T-helper 1 cell treated with Interleukin-12 subunit alpha and Interleukin-12 subunit beta and Interleukin-4 antibody, amounts not matched to agents 30 μg/mL and 1 μg/mL, for 36 hours (primary cell): ENCODE data around the gene PLA2G12A.
A peak's percentile ranks its signal among the peaks of the same experiment; 100 is the strongest.
"Not testable (repeated sequence)": the region's sequence is repeated elsewhere in the genome, so short reads cannot be mapped to it uniquely, and the experiment has no call there.

ENCODE experiments used
- H3K27ac Mint-ChIP-seq: one replicate; pipeline ENCODE4 v1.8.0; 2021; ENCODE audit warnings: mild to moderate bottlenecking, mixed read lengths
- H3K27me3 Mint-ChIP-seq: one replicate; pipeline ENCODE4 v1.8.0; 2021; ENCODE audit warnings: low read depth, mixed read lengths
- H3K36me3 Mint-ChIP-seq: one replicate; pipeline ENCODE4 v1.8.0; 2021; ENCODE audit warnings: low read depth, mixed read lengths
- H3K4me1 Mint-ChIP-seq: one replicate; pipeline ENCODE4 v1.8.0; 2021; ENCODE audit warnings: low read depth, mixed read lengths
- H3K4me3 Mint-ChIP-seq: one replicate; pipeline ENCODE4 v1.8.0; 2021; ENCODE audit warnings: mild to moderate bottlenecking, moderate library complexity, mixed read lengths
- H3K9me3 Mint-ChIP-seq: one replicate; pipeline ENCODE4 v1.8.0; 2021; ENCODE audit warnings: mixed read lengths

PLA2G12A gene

DNA sequence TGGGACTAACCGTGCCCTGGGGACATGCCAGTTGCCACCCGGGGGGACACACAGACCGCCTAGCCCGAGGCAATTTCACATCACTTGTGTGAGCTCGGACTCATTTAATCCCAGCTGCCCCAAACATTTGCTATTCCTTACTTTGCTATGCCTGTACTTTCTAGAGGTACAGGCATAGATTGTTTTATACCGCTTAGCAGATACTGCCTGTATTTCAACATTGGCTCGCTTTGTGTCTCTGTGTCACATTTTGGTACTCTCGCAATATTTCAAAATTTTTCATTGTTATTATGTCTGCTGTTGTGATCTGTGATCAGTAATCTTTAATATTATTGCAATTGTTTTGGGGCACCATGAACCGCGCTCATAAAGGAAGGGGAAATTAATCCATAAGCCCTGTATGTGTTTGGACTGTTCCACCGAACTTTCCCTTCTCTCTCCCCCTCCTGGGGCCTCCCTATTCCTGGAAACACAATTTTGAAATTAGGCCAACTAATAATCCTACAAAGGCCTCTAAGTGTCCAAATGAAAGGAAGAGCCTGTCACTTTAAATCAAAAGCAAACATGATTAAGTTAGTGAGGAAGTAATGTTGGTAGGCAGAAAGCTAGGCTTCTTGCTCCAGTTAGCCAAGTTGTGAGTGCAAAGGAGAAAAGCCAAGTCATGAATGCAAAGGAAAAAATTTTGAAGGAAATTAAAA lies 26.1 kb downstream of the PLA2G12A start:
- H3K36me3 Mint-ChIP-seq, result peaks cover 18% of the 10 kb centered on the region
- no peaks in the 10 kb centered on the region for H3K9me3 Mint-ChIP-seq
- H3K4me3 Mint-ChIP-seq, result peak overlapping the region; percentile 92
- peak overlapping the region; percentile 77 for H3K27ac Mint-ChIP-seq
- H3K4me1 Mint-ChIP-seq, result peaks cover 30% of the 10 kb centered on the region
- no peaks in the 10 kb centered on the region for H3K27me3 Mint-ChIP-seq

DNA sequence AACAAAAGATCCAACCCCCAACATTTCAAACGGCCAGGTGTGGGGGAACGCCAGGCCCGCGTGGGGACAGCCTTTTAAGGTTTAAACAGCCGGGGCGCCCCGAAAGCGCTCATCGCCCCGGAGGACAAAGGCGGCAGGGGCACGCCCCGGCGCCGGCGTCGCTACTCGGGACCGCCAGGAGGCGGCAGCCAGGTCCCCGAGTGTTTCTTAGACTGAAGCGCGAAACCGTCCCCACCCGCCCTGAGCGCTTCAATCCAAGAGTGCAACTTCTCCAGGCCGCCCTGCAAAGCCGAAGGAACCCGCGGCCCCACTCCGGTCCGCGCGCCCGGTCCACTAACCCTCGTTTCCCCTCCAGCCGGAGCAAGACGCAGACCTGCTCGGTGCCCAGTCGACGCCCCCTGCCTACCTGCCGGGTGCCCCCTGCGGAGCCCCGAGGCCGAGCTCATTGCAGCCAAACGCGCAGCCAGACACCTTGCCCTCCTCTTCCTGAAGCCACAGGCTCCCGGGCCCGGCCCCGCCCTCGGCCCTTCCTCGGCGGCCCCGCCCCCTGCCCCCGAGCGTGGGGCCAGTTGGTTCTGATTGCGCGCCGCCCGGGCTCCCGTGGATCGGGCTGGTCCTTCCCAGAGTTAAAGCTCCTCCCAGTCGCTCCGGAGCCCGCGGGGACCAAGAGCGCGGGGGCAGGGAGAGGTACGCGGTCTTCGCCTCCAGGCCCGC lies 26.8 kb downstream of the PLA2G12A start, which contains the start of gene CASP6:
CASP6 (minus strand) TSS at position 496 of the 714 bp plus-strand sequence; CDS start at position 446, 50 bp downstream.
- Mint-ChIP-seq H3K4me1 (peaks cover 36% of the 10 kb centered on the region), H3K9me3 (no peaks in the 10 kb centered on the region), H3K4me3 (peak within 1 kb of the TSS; percentile 92), H3K27ac (peak within 1 kb of the TSS; percentile 93), H3K36me3 (peaks cover 20% of the 10 kb centered on the region), H3K27me3 (no peaks in the 10 kb centered on the region)

DNA sequence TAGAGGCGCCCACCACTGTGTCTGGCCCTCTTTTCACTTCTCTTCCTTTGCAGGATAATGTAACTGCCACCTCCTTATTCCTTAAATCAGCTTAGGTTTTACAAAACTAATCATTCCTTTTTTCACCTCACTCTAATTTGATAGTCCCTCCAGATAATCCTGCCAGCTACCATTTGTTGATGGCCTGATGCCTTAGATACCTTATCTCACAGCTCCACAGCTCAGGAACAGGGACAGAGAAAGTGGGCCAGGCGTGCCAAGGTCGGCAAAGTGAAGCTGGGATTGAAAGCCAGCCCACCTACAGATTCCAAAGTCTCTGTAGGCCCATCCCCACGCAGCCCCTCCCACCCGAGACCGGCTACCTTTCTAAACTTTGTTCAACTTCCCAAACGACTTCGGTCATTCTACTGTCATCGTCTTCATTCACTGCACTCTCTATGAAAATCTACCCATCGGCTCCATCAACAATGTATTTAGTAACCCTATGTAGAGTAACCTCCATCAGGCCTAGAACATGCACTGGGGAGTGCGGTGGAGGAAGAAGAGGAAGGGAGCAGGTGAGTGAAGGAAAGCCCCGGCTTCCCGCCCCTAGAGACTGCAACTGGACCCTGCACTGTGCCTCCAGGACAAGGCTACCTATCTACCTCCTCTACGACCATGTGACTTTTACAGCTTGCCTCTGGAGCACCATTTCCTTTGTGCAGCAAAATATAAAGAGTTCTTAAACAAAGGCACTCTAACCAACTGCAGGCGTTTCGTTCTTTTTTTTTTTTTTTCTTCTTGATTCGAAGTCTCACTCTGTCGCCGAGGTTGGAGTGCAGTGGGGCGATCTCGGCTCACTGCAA lies 28.1 kb downstream of the PLA2G12A start:
- H3K27me3 Mint-ChIP-seq, result no peaks in the 10 kb centered on the region
- no peaks in the 10 kb centered on the region for H3K9me3 Mint-ChIP-seq
- H3K36me3 Mint-ChIP-seq, result peaks cover 26% of the 10 kb centered on the region
- peak overlapping the region; percentile 93 for H3K27ac Mint-ChIP-seq
- H3K4me1 Mint-ChIP-seq, result peaks cover 40% of the 10 kb centered on the region
- peak overlapping the region; percentile 92 for H3K4me3 Mint-ChIP-seq

DNA sequence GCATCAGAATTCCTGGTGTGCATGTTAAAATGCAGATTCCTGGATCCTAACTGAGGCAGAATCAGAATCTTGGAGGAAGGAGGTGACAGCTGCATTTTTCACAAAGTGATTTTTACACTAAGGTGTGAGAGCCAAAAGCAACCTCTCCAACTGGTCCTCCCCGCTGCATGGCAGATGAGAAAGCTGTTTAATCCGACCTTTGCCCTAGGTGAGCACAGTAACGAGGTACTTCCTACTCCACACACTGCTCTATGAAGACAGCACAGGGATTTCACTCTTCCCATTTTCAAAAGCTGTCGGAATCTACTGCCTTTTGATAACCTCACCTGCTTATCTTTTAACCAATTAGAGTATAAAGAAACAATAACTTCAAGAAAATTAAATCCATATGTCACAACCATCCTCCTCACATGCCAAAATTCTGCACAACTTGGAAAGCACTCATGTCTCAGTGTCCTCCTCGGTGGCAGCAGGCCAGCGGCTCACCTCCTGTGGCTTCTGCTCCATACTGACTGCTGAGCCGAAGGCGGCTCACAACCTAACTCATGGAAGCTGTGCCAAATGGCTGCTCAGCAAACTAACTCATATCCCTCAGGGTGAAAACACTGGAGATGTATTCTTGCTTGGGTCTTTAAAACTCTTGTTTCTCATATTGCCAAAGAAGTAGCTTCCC lies 30.2 kb downstream of the PLA2G12A start:
- Mint-ChIP-seq H3K27ac (no peak overlapping the region), H3K9me3 (no peaks in the 10 kb centered on the region), H3K36me3 (peaks cover 31% of the 10 kb centered on the region), H3K4me3 (no peak overlapping the region), H3K4me1 (peaks cover 37% of the 10 kb centered on the region), H3K27me3 (no peaks in the 10 kb centered on the region)

DNA sequence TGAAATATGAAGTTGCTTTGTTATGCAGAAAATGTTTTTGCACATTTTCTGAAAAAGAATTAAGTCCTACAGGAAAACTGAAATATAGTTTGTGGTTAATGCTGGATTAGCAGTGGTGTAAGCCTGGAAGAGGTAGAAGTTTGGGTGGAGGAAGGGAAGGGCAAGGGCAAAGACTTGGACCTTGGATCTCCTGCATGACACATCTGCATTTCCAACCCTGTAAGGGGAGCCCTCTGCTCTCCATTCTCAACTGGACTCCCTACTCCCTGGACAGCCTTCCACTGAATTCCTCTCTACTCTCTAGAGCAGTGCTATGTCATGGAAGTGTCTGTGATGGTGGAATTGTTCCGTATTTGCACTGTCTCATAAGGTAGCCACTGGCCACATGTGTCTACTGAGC lies 31.2 kb downstream of the PLA2G12A start:
- Mint-ChIP-seq H3K27ac (peak overlapping the region; percentile 24), H3K4me3 (no peak overlapping the region), H3K9me3 (no peaks in the 10 kb centered on the region), H3K27me3 (no peaks in the 10 kb centered on the region), H3K4me1 (peaks cover 31% of the 10 kb centered on the region), H3K36me3 (peaks cover 38% of the 10 kb centered on the region)

DNA sequence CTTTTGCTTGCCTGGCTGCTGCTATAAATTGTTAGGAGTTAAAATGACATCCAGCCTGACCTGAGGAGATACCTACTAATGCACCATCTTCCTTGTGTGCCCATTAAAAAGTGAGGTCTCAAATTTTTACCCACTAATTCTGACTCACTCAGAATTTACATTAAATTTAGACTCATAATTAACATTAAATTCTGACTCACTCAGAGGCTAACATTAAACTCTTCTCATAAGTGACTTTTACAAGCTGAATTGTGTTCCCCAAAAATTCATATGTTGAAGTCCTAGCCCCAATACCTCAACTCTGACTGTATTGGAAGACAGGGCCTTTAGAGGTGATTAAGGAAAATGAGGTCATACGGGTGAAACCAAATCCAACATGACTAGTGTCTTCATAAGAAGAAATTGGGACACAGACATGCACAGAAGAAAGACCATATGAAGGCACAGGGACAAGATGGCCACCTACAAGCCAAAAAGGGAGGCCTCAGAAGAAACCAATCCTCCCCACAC lies 38.4 kb downstream of the PLA2G12A start:
- H3K9me3 Mint-ChIP-seq, result no peaks in the 10 kb centered on the region
- peaks cover 52% of the 10 kb centered on the region for H3K36me3 Mint-ChIP-seq
- peak overlapping the region; percentile 62 for H3K27ac Mint-ChIP-seq
- H3K4me3 Mint-ChIP-seq, result no peak overlapping the region
- H3K4me1 Mint-ChIP-seq, result peaks cover 22% of the 10 kb centered on the region
- no peaks in the 10 kb centered on the region for H3K27me3 Mint-ChIP-seq

DNA sequence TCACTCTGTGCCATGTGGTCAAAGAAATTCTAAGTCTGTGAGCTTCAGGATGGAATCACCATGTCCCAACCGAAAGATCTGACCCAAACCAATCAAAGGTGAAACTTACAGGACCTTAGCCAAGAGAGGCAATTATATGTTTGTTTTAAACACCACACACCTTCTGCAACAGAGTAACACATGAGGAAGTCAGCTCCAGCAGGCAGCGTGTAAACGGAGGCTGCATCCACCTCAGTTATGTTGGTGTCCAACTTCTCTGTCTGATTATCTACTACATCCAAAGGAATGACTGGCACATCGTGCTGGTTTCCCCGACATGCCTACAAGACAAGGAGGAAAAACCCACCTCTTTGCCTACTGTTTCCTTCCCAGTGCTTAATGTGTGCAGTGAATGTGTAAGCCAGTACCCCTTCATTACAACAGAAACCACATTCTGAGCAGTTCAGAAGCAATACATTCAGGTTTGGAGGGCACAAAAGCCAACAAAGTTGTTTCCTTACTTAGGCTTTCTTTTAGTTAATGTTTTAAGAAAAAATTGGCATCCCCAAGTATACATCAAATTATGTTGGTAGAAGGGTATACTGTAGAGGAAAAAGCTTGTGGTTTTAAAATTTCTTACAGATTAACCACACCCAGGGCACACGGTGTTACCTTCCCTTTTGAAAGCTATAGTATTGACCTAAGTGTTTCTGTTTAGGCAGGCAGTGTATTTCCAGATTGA lies 39.0 kb downstream of the PLA2G12A start:
- no peaks in the 10 kb centered on the region for H3K27me3 Mint-ChIP-seq
- H3K27ac Mint-ChIP-seq, result peak overlapping the region; percentile 62
- peaks cover 49% of the 10 kb centered on the region for H3K36me3 Mint-ChIP-seq

DNA sequence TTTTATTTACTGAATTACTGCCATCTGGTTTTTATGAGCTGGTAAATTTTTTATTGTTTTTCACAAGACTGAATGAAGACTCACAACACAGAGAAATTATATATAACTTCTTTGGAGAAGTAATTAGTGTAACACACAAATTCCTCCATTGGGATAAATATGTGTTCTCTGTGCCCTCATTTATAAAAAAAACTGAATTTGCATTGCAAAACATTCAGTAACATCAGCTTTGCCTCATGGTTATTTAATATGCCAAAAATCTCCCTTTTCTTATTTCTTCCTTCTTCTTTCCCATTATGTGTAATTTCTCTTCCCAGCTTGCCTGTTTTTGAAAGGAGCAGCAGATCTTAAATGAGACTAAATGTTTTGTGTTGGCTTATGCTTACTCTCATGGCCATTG lies 45.1 kb downstream of the PLA2G12A start:
- Mint-ChIP-seq H3K27me3 (no peaks in the 10 kb centered on the region), H3K4me1 (peaks cover 24% of the 10 kb centered on the region), H3K27ac (no peak overlapping the region), H3K36me3 (peaks cover 46% of the 10 kb centered on the region), H3K9me3 (no peaks in the 10 kb centered on the region), H3K4me3 (no peak overlapping the region)

More for the DNA sequence above, 39.0 kb downstream of the PLA2G12A start:
- H3K9me3 Mint-ChIP-seq, result no peaks in the 10 kb centered on the region
- H3K4me1 Mint-ChIP-seq, result peaks cover 22% of the 10 kb centered on the region
- peak overlapping the region; percentile 2 for H3K4me3 Mint-ChIP-seq

DNA sequence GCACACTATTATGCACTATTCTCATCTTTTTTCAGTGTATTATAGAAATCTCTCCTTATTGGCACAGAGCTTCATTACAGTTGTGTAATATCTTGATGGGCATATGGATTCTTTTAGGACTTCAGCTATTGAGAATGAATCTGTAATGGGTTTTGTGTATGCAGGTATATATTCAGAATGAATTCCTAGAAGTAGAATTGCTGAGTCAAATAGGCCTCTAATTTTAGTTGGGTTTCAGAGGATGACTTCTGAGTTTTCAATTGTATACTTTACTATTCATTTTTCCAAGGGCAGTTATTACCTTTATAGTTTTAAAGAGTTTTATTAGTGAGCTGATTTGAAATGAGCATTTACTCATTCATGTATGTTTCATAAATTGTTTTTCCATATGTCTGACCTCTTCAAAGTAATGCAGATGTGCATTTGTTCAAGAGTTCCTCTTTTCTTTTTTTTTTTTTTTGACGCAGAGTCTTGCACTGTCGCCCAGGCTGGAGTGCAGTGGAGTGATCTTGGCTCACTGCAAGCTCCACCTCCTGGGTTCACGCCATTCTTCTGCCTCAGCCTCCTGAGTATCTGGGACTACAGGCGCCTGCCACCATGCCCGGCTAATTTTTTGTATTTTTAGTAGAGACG lies 46.1 kb downstream of the PLA2G12A start:
- Mint-ChIP-seq H3K4me1 (peaks cover 24% of the 10 kb centered on the region), H3K36me3 (peaks cover 43% of the 10 kb centered on the region), H3K4me3 (no peak overlapping the region), H3K27ac (no peak overlapping the region), H3K27me3 (no peaks in the 10 kb centered on the region), H3K9me3 (no peaks in the 10 kb centered on the region)

DNA sequence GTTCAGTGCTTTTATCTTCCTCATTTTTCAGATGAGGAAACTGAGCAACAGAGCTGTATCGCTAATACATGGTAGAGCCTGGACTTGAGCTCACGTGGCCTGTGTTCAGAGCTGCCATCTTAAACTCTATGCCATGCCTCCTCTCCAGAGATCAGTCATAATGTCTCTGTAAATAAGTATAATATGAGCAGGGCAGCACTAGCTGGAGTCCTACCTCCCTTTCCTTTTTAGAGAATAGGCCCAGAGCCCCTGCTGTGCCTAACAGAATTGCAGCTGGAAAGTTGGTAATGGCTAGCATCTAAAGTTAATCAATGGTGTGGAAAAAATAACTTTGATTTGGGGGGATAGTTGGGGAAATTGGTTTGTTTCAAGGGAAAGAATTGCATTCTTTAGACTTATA lies 47.0 kb downstream of the PLA2G12A start:
- Mint-ChIP-seq H3K9me3 (no peaks in the 10 kb centered on the region), H3K4me3 (no peak overlapping the region), H3K36me3 (peaks cover 39% of the 10 kb centered on the region), H3K27ac (no peak overlapping the region), H3K4me1 (peaks cover 24% of the 10 kb centered on the region), H3K27me3 (no peaks in the 10 kb centered on the region)

DNA sequence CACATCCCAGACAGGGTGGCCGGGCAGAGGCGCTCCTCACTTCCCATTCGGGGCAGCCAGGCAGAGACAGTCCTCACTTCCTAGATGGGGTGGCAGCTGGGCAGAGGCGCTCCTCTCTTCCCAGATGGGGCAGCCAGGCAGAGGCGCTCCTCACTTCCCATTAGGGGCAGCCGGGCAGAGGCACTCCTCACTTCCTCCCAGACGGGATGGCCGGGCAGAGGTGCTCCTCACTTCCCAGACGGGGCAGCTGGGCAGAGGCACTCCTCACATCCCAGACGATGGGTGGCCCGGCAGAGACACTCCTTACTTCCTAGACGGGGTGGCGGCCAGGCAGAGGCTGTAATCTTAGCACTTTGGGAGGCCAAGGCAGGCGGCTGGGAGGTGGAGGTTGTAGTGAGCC lies 50.9 kb downstream of the PLA2G12A start:
- H3K4me1 Mint-ChIP-seq, result peaks cover 21% of the 10 kb centered on the region
- H3K27ac Mint-ChIP-seq, H3K4me3 Mint-ChIP-seq, H3K27me3 Mint-ChIP-seq: not testable (repeated sequence)
- H3K36me3 Mint-ChIP-seq, result peaks cover 38% of the 10 kb centered on the region
- H3K9me3 Mint-ChIP-seq, result peaks cover 11% of the 10 kb centered on the region

DNA sequence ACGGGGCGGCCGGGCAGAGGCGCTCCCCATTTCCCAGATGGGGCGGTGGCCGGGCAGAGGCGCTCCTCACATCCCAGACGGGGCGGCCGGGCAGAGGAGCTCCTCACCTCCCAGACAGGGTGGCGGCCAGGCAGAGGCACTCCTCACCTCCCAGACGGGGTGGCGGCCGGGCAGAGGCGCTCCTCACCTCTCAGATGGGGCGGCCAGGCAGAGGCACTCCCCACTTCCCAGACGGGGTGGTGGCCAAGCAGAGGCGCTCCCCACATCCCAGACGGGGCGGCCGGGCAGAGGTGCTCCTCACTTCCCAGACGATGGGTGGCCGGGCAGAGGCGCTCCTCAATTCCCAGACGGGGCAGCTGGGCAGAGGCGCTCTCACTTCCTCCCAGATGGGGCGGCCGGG lies 51.4 kb downstream of the PLA2G12A start:
- H3K4me1 Mint-ChIP-seq, result peaks cover 17% of the 10 kb centered on the region
- H3K4me3 Mint-ChIP-seq, H3K27ac Mint-ChIP-seq, H3K27me3 Mint-ChIP-seq: not testable (repeated sequence)
- H3K9me3 Mint-ChIP-seq, result peaks cover 11% of the 10 kb centered on the region
- H3K36me3 Mint-ChIP-seq, result peaks cover 38% of the 10 kb centered on the region

DNA sequence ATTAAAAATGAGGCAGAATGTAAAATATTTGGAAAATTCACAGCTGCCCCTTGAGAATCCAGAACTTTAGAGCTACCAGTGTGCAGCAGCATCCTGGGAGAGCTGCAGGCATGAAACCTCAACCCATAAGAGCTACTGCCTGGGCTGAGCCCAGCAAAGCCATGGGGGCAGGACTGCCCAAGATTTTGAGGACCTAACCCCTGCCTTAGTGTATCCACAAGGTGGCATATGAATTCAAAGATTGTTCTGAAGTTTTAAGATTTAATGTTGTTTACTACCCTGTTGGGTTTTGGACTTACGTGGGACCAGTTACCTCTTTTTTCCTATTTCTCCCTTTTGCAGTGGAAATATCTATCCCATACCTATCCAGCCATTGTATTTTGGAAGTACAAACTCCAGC lies 53.0 kb downstream of the PLA2G12A start:
- no peak overlapping the region for H3K4me3 Mint-ChIP-seq
- H3K27ac Mint-ChIP-seq, result no peak overlapping the region

More for the DNA sequence above, 53.0 kb downstream of the PLA2G12A start:
- Mint-ChIP-seq H3K4me1 (peaks cover 3% of the 10 kb centered on the region), H3K27me3 (no peaks in the 10 kb centered on the region), H3K36me3 (peaks cover 34% of the 10 kb centered on the region), H3K9me3 (peaks cover 11% of the 10 kb centered on the region)
